Right lobe of liver (tissue), 6 donors: Measurements from ENCODE around the gene GGNBP2. TPM values are rescaled to one million over a fixed set of nuclear protein-coding genes. Genes with fewer than 3 reads are reported as not detected.
A peak's percentile ranks its signal among the peaks of the same experiment; 100 is the strongest.

Source experiments
- ATAC-seq, 4 donors: fragments of 200-7000 bp; cut with Tn5 transposase; one replicate each; pipeline ENCODE4 v1.9.1; 2020; ENCODE audit warnings: mild to moderate bottlenecking in 4 of 4, moderate library complexity in 4 of 4
- DNase-seq, 3 donors: peaks; one replicate each; pipeline ENCODE4 v3.0.0-alpha.2; 2020
- H3K27ac ChIP-seq, 3 donors: fragments of 200-600 bp; one replicate each; pipeline ENCODE4 v1.8.0; 2022
- H3K27me3 ChIP-seq, 2 donors: fragments of 200-600 bp; one replicate each; pipeline ENCODE4 v1.8.0; 2022
- H3K36me3 ChIP-seq, 4 donors: fragments of 200-600 bp; sonication (generic) in 1 of 4; one replicate each; pipeline versions ENCODE4 v1.5.1 to v1.8.0; 2017 to 2022; ENCODE audit warnings: control low read depth in 1 of 4
- H3K4me1 ChIP-seq, 4 donors: fragments of 200-600 bp; sonication (generic) in 1 of 4; one replicate each; pipeline versions ENCODE4 v1.5.1 to v1.8.0; 2017 to 2022; ENCODE audit warnings: control low read depth in 1 of 4
- H3K4me3 ChIP-seq, 3 donors: fragments of 200-600 bp; one replicate each; pipeline ENCODE4 v1.8.0; 2022
- H3K9me3 ChIP-seq, 4 donors: fragments of 200-600 bp; sonication (generic) in 1 of 4; one replicate each; pipeline versions ENCODE4 v1.5.1 to v1.8.0; 2017 to 2022; ENCODE audit warnings: control low read depth in 1 of 4
- CTCF ChIP-seq, 4 donors: fragments of 200-600 bp in 3 of 4; fragments of 450-650 bp in 1 of 4; IDR thresholded peaks; one replicate each; pipeline versions ENCODE4 v1.5.1 to v1.8.0; 2016 to 2022; ENCODE audit warnings: antibody characterized with exemption in 4 of 4, mild to moderate bottlenecking in 2 of 4
- POLR2A ChIP-seq: fragments of 450-650 bp; IDR thresholded peaks from one replicate; pipeline ENCODE4 v1.6.1; 2017; ENCODE audit warnings: antibody characterized with exemption, mild to moderate bottlenecking
- WGBS: methylation state at CpG from one replicate; pipeline ENCODE4 v1.1.6; 2018; ENCODE audit warnings: low coverage, low lambda C conversion rate; ENCODE audit not compliant: insufficient coverage; ENCODE audit errors: missing lambda C conversion rate; 5-methylcytosine and 5-hydroxymethylcytosine counted together
- intact Hi-C, 2 donors: fragments of 100-400 bp; cut with DNase I; formaldehyde crosslinking; loops; one replicate each; pipeline versions ENCODE4 v1.11.2 to v1.14.1; 2022
- total RNA-seq, 6 experiments: library from RNA; depleted of rRNA in 2 of 6; stranded (reverse); fragments of >200 nt in 2 of 6; fragmentation: NEBNext Ultra II Directional in 3 of 6; extraction: Animal tissue kit (Norgen Biotek cat#: 25700) in 3 of 6; gene quantifications; one replicate each; pipeline versions ENCODE4 v1.1.0 to v1.2.4, GENCODE V29; 2016 to 2023
- donor health status: DM: no; HTN: yes; CAD: no.
- donor health status: DM: no; HTN: no; CAD: no.
- donor health status: DM: no; HTN: no; CAD: no.
- donor health status: DM: no; HTN: yes; CAD: no.
- donor health status: DM: no; HTN: yes; CAD: no.

GGNBP2 gene
- total RNA-seq, 6 experiments from 2014 or later, result 24.3 to 39.6 (median 35.3) TPM

- H3K9me3 ChIP-seq, result no peaks in the 10 kb centered on the region
- 68% methylated on average over 7 of the region's 7 CpGs for WGBS
- H3K4me1 ChIP-seq, result peaks cover 0 to 23% (median 0%) of the 10 kb centered on the region in 4 donors
- H3K4me3 ChIP-seq, result no peak overlapping the region
- intact Hi-C loops, result no loop called here
- H3K27ac ChIP-seq, result no peak overlapping the region
- no peaks in the 10 kb centered on the region for H3K27me3 ChIP-seq
- peaks cover 0 to 37% (median 19%) of the 10 kb centered on the region in 4 donors for H3K36me3 ChIP-seq
- DNase-seq, result peak in 1 of 3 donors; percentile 22
- no peak for TF ChIP-seq CTCF (IDR thresholded peaks at IDR 0.05)
- ATAC-seq, result no peak
Observed at GRCh38 chr17:36498560-36499300, 46.0 kb upstream of the GGNBP2 start.

- Histone ChIP-seq H3K27me3 (no peaks in the 10 kb centered on the region), H3K4me3 (no peak overlapping the region), H3K4me1 (peaks cover 0 to 9% (median 0%) of the 10 kb centered on the region in 4 donors), H3K9me3 (no peaks in the 10 kb centered on the region), H3K36me3 (peaks cover 0 to 30% (median 16%) of the 10 kb centered on the region in 4 donors), H3K27ac (no peak overlapping the region)
- ATAC-seq (no peak), DNase-seq (peak in 1 of 3 donors; percentile 38)
- intact Hi-C loops, result no loop called here
- WGBS, result 75% methylated on average over 2 of the region's 15 CpGs
- no peak for TF ChIP-seq CTCF (IDR thresholded peaks at IDR 0.05)
- TF ChIP-seq POLR2A, result no peak
Observed at GRCh38 chr17:36500745-36501225, 43.9 kb upstream of the GGNBP2 start.

GRCh38 chr17:36501351-36501750 is 43.4 kb upstream of the GGNBP2 start:
- intact Hi-C loops, result no loop called here
- ATAC-seq, result no peak

GRCh38 chr17:36501963-36502362 is 42.8 kb upstream of the GGNBP2 start:
- TF ChIP-seq POLR2A (no peak), CTCF (IDR thresholded peaks at IDR 0.05) (no peak)
- intact Hi-C loops, result no loop called here
- 92% methylated on average over 5 of the region's 6 CpGs for WGBS
- Histone ChIP-seq H3K4me3 (no peak overlapping the region), H3K36me3 (peaks cover 0 to 26% (median 17%) of the 10 kb centered on the region in 4 donors), H3K27me3 (no peaks in the 10 kb centered on the region), H3K27ac (no peak overlapping the region), H3K4me1 (no peaks in the 10 kb centered on the region), H3K9me3 (no peaks in the 10 kb centered on the region)
- DNase-seq (peak in 1 of 3 donors; percentile 25), ATAC-seq (peak in 1 of 4 donors; percentile 11)

More at GRCh38 chr17:36501351-36501750, 43.4 kb upstream of the GGNBP2 start:
- WGBS, result 100% methylated on average over 3 of the region's 3 CpGs
- no peaks in the 10 kb centered on the region for H3K9me3 ChIP-seq
- no peak overlapping the region for H3K27ac ChIP-seq
- peaks cover 0 to 24% (median 14%) of the 10 kb centered on the region in 4 donors for H3K36me3 ChIP-seq
- no peaks in the 10 kb centered on the region for H3K27me3 ChIP-seq
- peak in 1 of 3 donors; percentile 6 for DNase-seq
- no peak overlapping the region for H3K4me3 ChIP-seq
- peaks cover 0 to 4% (median 0%) of the 10 kb centered on the region in 4 donors for H3K4me1 ChIP-seq
- no peak for TF ChIP-seq CTCF (IDR thresholded peaks at IDR 0.05)
- TF ChIP-seq POLR2A, result no peak
